ENCODE results near the gene HOMER1.

DNA sequence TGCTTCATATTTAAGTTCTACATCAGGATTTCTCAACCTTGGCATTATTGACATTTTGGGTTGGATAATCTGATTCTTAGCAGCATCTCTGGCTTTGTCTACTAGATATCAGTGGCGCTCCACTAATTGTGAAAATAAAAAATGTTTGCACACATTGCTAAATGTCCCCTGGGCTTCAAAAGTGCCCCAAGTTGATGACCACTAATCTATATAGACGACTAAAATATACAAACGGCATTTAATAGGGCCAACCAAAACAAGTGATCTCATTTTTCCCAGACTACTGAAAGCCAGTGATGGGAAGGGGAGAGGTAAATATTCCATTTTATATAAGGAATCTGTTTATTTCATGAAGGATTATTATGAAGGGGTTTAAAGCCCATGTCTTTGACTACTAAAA is 118.6 kb downstream of the HOMER1 start:
- TF ChIP-seq CTCF (IDR thresholded peaks at IDR 0.05) (no peak), POLR2A (IDR thresholded peaks at IDR 0.05) (no peak), POLR2AphosphoS5 (IDR thresholded peaks at IDR 0.05; ENCODE audit: insufficient read depth in 1 of 2, low read depth in 1 of 2) (no peak)

Data from vagina (tissue), 2 donors.